IMR-90 (cell line): ENCODE results near the gene MYH3. TPM values are rescaled to one million over a fixed set of nuclear protein-coding genes. Genes with fewer than 3 reads are reported as not detected.

Experiments
- ATAC-seq: fragments of 200-7000 bp; cut with Tn5 transposase; 2 replicates; pipeline ENCODE4 v1.9.1; 2020; ENCODE audit warnings: low read depth, mild to moderate bottlenecking, moderate library complexity
- BruUV-seq: library from RNA; stranded (reverse); fragments of 400-500 nt; replicated peaks from 2 replicates; lab custom pipeline; 2021; lab: Mats Ljungman, UMichigan
- CTCF ChIA-PET: fragments of 300-600 bp; formaldehyde crosslinking; extraction: SDS; loops from one replicate; lab custom pipeline; 2021; ENCODE audit warnings: antibody characterized with exemption; lab: Yijun Ruan, JAX
- POLR2A ChIA-PET: fragments of 300-600 bp; sonication (Branson Sonifier 250); formaldehyde crosslinking; loops from one replicate; lab custom pipeline; 2022; ENCODE audit warnings: antibody characterized with exemption; ENCODE audit not compliant: unreplicated experiment; lab: Charles Lee
- DNase-seq: peaks from one replicate; pipeline ENCODE4 v3.0.0; 2013
- H2AFZ ChIP-seq: replicated peaks from 2 replicates; pipeline ENCODE3; 2013; ENCODE audit warnings: low read length, mild to moderate bottlenecking; ENCODE audit not compliant: poor library complexity
- H2AK5ac ChIP-seq: 2 replicates; pipeline ENCODE4 v1.6.1; 2013; ENCODE audit warnings: low read depth, low read length, inconsistent platforms
- H2AK9ac ChIP-seq: replicated peaks from 2 replicates; pipeline ENCODE3; 2013; ENCODE audit warnings: mild to moderate bottlenecking, low read depth, low read length, moderate library complexity; ENCODE audit not compliant: poor library complexity
- H2BK120ac ChIP-seq: 2 replicates; pipeline ENCODE4 v1.6.1; 2013; ENCODE audit warnings: low read depth, low read length, inconsistent platforms
- H2BK15ac ChIP-seq: 3 replicates; pipeline ENCODE4 v1.6.1; 2013; ENCODE audit warnings: low read depth, low read length, inconsistent platforms
- H2BK20ac ChIP-seq: 2 replicates; pipeline ENCODE4 v1.6.1; 2013; ENCODE audit warnings: low read depth, mild to moderate bottlenecking, inconsistent platforms, low read length, moderate library complexity
- H2BK5ac ChIP-seq: 2 replicates; pipeline ENCODE4 v1.6.1; 2013; ENCODE audit warnings: mild to moderate bottlenecking, low read depth, low read length, inconsistent platforms; ENCODE audit not compliant: poor library complexity, severe bottlenecking
- H3K14ac ChIP-seq: replicated peaks from 2 replicates; pipeline ENCODE4 v1.6.1; 2013; ENCODE audit warnings: low read depth, low read length, inconsistent platforms
- H3K18ac ChIP-seq: 2 replicates; pipeline ENCODE4 v1.6.1; 2013; ENCODE audit warnings: low read depth, low read length, control low read depth
- H3K23ac ChIP-seq: 2 replicates; pipeline ENCODE4 v1.6.1; 2013; ENCODE audit warnings: low read depth, low read length, inconsistent platforms
- H3K27ac ChIP-seq: 2 replicates; pipeline ENCODE4 v1.5.1; 2013; ENCODE audit warnings: mild to moderate bottlenecking, control low read depth, low read length; ENCODE audit not compliant: insufficient read depth
- H3K27me3 ChIP-seq: 2 replicates; pipeline ENCODE4 v1.6.1; 2013; ENCODE audit warnings: low read length; ENCODE audit not compliant: control insufficient read depth, insufficient read depth
- H3K36me3 ChIP-seq: 2 replicates; pipeline ENCODE4 v1.6.1; 2013; ENCODE audit warnings: low read length, mixed read lengths; ENCODE audit not compliant: control insufficient read depth, insufficient read depth
- H3K4ac ChIP-seq: 2 replicates; pipeline ENCODE4 v1.6.1; 2013; ENCODE audit warnings: low read depth, low read length, inconsistent platforms
- H3K4me1 ChIP-seq: 2 replicates; pipeline ENCODE4 v1.6.1; 2013; ENCODE audit warnings: low read length, mixed read lengths; ENCODE audit not compliant: control insufficient read depth, insufficient read depth
- H3K4me2 ChIP-seq: 2 replicates; pipeline ENCODE4 v1.6.1; 2013; ENCODE audit warnings: low read depth, mild to moderate bottlenecking, control low read depth, low read length, moderate library complexity
- H3K4me3 ChIP-seq: 2 replicates; pipeline ENCODE4 v1.5.1; 2013; ENCODE audit warnings: low read depth, mild to moderate bottlenecking, control low read depth, low read length, moderate library complexity; ENCODE audit not compliant: insufficient read depth
- H3K56ac ChIP-seq: 2 replicates; pipeline ENCODE4 v1.6.1; 2013; ENCODE audit warnings: low read length, inconsistent platforms; ENCODE audit not compliant: insufficient read depth; ENCODE audit errors: extremely low read depth
- H3K79me1 ChIP-seq, 2 experiments: 2 replicates each; pipeline ENCODE4 v1.6.1; 2013; ENCODE audit warnings: low read length in 2 of 2, inconsistent platforms in 1 of 2, low read depth in 1 of 2
- H3K9ac ChIP-seq: 2 replicates; pipeline ENCODE4 v1.6.1; 2013; ENCODE audit warnings: low read depth, low read length, control low read depth
- H3K9me1 ChIP-seq: 2 replicates; pipeline ENCODE4 v1.6.1; 2013; ENCODE audit warnings: low read length, inconsistent platforms; ENCODE audit not compliant: insufficient read depth
- H3K9me3 ChIP-seq: 2 replicates; pipeline ENCODE4 v1.6.1; 2013; ENCODE audit warnings: low read length; ENCODE audit not compliant: control insufficient read depth, insufficient read depth
- H4K20me1 ChIP-seq: 2 replicates; pipeline ENCODE4 v1.6.1; 2013; ENCODE audit warnings: low read length, inconsistent platforms; ENCODE audit not compliant: insufficient read depth
- H4K5ac ChIP-seq: 2 replicates; pipeline ENCODE4 v1.6.1; 2013; ENCODE audit warnings: mild to moderate bottlenecking, low read depth, low read length, control low read depth
- H4K8ac ChIP-seq, 2 experiments: 2 replicates each; pipeline ENCODE4 v1.6.1; 2013; ENCODE audit warnings: low read depth in 2 of 2, low read length in 2 of 2, control low read depth in 1 of 2, inconsistent platforms in 1 of 2
- H4K91ac ChIP-seq: 2 replicates; pipeline ENCODE4 v1.6.1; 2013; ENCODE audit warnings: low read depth, low read length, inconsistent platforms; ENCODE audit not compliant: insufficient read depth
- BHLHE40 ChIP-seq: fragments of 150-350 bp; IDR thresholded peaks from 2 replicates; pipeline ENCODE4 v1.6.1; 2016; ENCODE audit warnings: mild to moderate bottlenecking, low read depth, low read length
- CEBPB ChIP-seq: IDR thresholded peaks from 2 replicates; pipeline ENCODE4 v1.6.1; 2012; ENCODE audit warnings: low read depth, low read length, improper control_type of control experiment
- FOS ChIP-seq: fragments of 150-350 bp; IDR thresholded peaks from 2 replicates; pipeline ENCODE4 v1.6.1; 2016; ENCODE audit warnings: low read depth, low read length
- MAFK ChIP-seq: IDR thresholded peaks from 2 replicates; pipeline ENCODE4 v1.6.1; 2012; ENCODE audit warnings: low read depth, low read length, improper control_type of control experiment
- MAZ ChIP-seq: IDR thresholded peaks from 2 replicates; pipeline ENCODE4 v1.6.1; 2012; ENCODE audit warnings: low read depth, mild to moderate bottlenecking, low read length, improper control_type of control experiment, moderate library complexity, borderline replicate concordance
- MXI1 ChIP-seq: IDR thresholded peaks from 2 replicates; pipeline ENCODE4 v1.6.1; 2012; ENCODE audit warnings: low read depth, mild to moderate bottlenecking, low read length, moderate library complexity, borderline replicate concordance
- NFE2L2 ChIP-seq: fragments of 150-350 bp; IDR thresholded peaks from 2 replicates; pipeline ENCODE4 v1.6.1; 2016; ENCODE audit warnings: low read depth, mild to moderate bottlenecking, low read length
- POLR2A ChIP-seq: IDR thresholded peaks from 2 replicates; pipeline ENCODE4 v1.6.1; 2012; ENCODE audit warnings: mild to moderate bottlenecking, low read depth, low read length
- RAD21 ChIP-seq: IDR thresholded peaks from 2 replicates; pipeline ENCODE4 v1.6.1; 2012; ENCODE audit warnings: low read length, improper control_type of control experiment
- RCOR1 ChIP-seq: IDR thresholded peaks from 2 replicates; pipeline ENCODE4 v1.6.1; 2012; ENCODE audit warnings: mild to moderate bottlenecking, low read length, improper control_type of control experiment; ENCODE audit not compliant: insufficient replicate concordance
- RFX5 ChIP-seq: IDR thresholded peaks from 2 replicates; pipeline ENCODE4 v1.8.0; 2012; ENCODE audit warnings: low read depth, mild to moderate bottlenecking, low read length, moderate library complexity
- SMC3 ChIP-seq: fragments of 150-350 bp; IDR thresholded peaks from 2 replicates; pipeline ENCODE4 v1.6.1; 2016; ENCODE audit warnings: low read depth, mild to moderate bottlenecking, antibody characterized with exemption, low read length, moderate library complexity
- WGBS, 2 experiments: methylation state at CpG; one replicate each; pipeline versions ENCODE4 v1.1.5 to v1.1.7; 2013; ENCODE audit warnings: missing lambda C conversion rate in 2 of 2; ENCODE audit not compliant: insufficient read length in 1 of 2; ENCODE audit errors: extremely low coverage in 2 of 2; 5-methylcytosine and 5-hydroxymethylcytosine counted together
- dilution Hi-C: fragments of 300-500 bp; cut with HindIII; formaldehyde crosslinking; loops from one replicate; pipeline ENCODE4 v1.14.3; 2018; ENCODE audit warnings: low sequenced_read_pairs; ENCODE audit not compliant: unreplicated experiment
- in situ Hi-C: fragments of 300-500 bp; cut with MboI; formaldehyde crosslinking; loops from 3 replicates; pipeline ENCODE4 v1.14.3; 2019; ENCODE audit warnings: low sequenced_read_pairs, inconsistent platforms, mixed read lengths
- intact Hi-C: fragments of 100-400 bp; cut with micrococcal nuclease; formaldehyde crosslinking; loops from 2 replicates; pipeline ENCODE4 v1.10.0; 2022
- polyA plus RNA-seq, 3 experiments: library from polyadenylated mRNA; depleted of rRNA; stranded (reverse); fragments of >200 nt; gene quantifications; 2 replicates each; pipeline ENCODE4 v1.2.3, GENCODE V29; 2012; ENCODE audit warnings: low replicate concordance in 1 of 3
- total RNA-seq: library from RNA; depleted of rRNA; stranded (reverse); fragments of >200 nt; gene quantifications from 2 replicates; pipeline ENCODE4 v1.2.3, GENCODE V29; 2012
- TF ChIP-seq, protein P1 (sequence below): fragments of 150-350 bp; IDR thresholded peaks from 2 replicates; pipeline ENCODE4 v1.6.1; 2017; ENCODE audit warnings: mild to moderate bottlenecking, antibody characterized with exemption, low read length, low read depth
- TF ChIP-seq, protein P2 (sequence below): fragments of 150-350 bp; IDR thresholded peaks from 2 replicates; pipeline ENCODE4 v1.6.1; 2016; ENCODE audit warnings: low read depth, mild to moderate bottlenecking, low read length, moderate library complexity, borderline replicate concordance

MYH3 gene
- total and polyA plus RNA-seq, 2 of the 4 experiments (the other 2 are of a cell fraction): 0.54 to 0.63 TPM

DNA sequence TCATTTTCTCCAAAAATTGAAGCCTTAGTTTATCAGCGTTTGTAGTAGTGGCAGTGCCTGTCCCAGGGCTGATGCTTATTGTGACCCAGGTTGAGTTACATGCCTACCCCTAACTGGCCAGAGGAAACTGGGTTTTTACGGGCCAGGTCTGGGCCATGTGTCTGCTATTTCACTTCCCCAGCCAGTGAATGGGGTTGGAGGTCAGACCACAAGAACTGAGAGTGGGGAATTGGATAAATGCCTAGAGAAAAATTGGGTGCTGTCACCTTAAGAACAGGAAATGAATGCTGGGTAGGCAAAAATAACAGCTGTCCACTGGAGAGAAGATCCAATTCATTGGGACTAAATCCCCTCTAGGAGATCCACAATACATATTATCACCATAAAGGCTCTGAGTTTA is 45.5 kb upstream of the MYH3 start:
- intact Hi-C loops: no loop called here
- Histone ChIP-seq H3K4me2 (no peak overlapping the region), H4K20me1 (no peaks in the 10 kb centered on the region), H3K56ac (no peak overlapping the region), H4K91ac (no peak overlapping the region), H2AK9ac (no peak overlapping the region), H3K23ac (0 out of 2 replicates have a peak overlapping the region, but pooled peaks have one; percentile 31), H2BK5ac (no peak overlapping the region), H3K79me1 (peaks cover 22 to 35% of the 10 kb centered on the region in 2 experiments), H4K8ac (no peak overlapping the region), H3K4ac (no peak overlapping the region), H4K5ac (no peak overlapping the region), H2AFZ (no peak overlapping the region), H2AK5ac (no peak overlapping the region), H3K4me3 (no peak overlapping the region), H3K18ac (no peak overlapping the region), H3K27ac (no peak overlapping the region), H3K27me3 (no peaks in the 10 kb centered on the region), H3K14ac (no peak overlapping the region), H3K9me3 (no peaks in the 10 kb centered on the region), H3K9ac (no peak overlapping the region), H2BK20ac (no peak overlapping the region), H3K9me1 (0 out of 2 replicates have a peak, but pooled peaks cover under 1% of the 10 kb centered on the region), H2BK15ac (no peak overlapping the region), H3K4me1 (peaks cover 2% of the 10 kb centered on the region), H2BK120ac (no peak overlapping the region), H3K36me3 (peaks cover 10% of the 10 kb centered on the region)
- WGBS, 2 experiments: no CpG with 5 or more reads among the region's 2 CpGs
- POLR2A ChIA-PET: no interaction called here
- ATAC-seq (no peak), DNase-seq (peak; percentile 52)
- BruUV-seq: no TSS peak
- dilution Hi-C loops: no loop called here
- TF ChIP-seq, protein P1, sequence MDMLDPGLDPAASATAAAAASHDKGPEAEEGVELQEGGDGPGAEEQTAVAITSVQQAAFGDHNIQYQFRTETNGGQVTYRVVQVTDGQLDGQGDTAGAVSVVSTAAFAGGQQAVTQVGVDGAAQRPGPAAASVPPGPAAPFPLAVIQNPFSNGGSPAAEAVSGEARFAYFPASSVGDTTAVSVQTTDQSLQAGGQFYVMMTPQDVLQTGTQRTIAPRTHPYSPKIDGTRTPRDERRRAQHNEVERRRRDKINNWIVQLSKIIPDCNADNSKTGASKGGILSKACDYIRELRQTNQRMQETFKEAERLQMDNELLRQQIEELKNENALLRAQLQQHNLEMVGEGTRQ: no peak
- TF ChIP-seq SMC3 (no peak), MAFK (no peak), RAD21 (no peak), CEBPB (no peak), MAZ (no peak), NFE2L2 (no peak), BHLHE40 (no peak), RFX5 (no peak), POLR2A (no peak), RCOR1 (no peak), FOS (no peak), MXI1 (no peak)
- TF ChIP-seq, protein P2, sequence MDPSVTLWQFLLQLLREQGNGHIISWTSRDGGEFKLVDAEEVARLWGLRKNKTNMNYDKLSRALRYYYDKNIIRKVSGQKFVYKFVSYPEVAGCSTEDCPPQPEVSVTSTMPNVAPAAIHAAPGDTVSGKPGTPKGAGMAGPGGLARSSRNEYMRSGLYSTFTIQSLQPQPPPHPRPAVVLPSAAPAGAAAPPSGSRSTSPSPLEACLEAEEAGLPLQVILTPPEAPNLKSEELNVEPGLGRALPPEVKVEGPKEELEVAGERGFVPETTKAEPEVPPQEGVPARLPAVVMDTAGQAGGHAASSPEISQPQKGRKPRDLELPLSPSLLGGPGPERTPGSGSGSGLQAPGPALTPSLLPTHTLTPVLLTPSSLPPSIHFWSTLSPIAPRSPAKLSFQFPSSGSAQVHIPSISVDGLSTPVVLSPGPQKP: no peak
- CTCF ChIA-PET: no interaction called here
- in situ Hi-C loops: no loop called here
